CD4-positive, alpha-beta T cell treated with Interleukin-12 subunit alpha and Interleukin-12 subunit beta, for 1 hour (primary cell): Measurements from ENCODE around the gene HIP1R.
"Not testable (repeated sequence)": the region's sequence is repeated elsewhere in the genome, so short reads cannot be mapped to it uniquely, and the experiment has no call there.

Experiments used
- DNase-seq: peaks from one replicate; pipeline ENCODE4 v3.0.0-alpha.2; 2020

Gene HIP1R, protein sequence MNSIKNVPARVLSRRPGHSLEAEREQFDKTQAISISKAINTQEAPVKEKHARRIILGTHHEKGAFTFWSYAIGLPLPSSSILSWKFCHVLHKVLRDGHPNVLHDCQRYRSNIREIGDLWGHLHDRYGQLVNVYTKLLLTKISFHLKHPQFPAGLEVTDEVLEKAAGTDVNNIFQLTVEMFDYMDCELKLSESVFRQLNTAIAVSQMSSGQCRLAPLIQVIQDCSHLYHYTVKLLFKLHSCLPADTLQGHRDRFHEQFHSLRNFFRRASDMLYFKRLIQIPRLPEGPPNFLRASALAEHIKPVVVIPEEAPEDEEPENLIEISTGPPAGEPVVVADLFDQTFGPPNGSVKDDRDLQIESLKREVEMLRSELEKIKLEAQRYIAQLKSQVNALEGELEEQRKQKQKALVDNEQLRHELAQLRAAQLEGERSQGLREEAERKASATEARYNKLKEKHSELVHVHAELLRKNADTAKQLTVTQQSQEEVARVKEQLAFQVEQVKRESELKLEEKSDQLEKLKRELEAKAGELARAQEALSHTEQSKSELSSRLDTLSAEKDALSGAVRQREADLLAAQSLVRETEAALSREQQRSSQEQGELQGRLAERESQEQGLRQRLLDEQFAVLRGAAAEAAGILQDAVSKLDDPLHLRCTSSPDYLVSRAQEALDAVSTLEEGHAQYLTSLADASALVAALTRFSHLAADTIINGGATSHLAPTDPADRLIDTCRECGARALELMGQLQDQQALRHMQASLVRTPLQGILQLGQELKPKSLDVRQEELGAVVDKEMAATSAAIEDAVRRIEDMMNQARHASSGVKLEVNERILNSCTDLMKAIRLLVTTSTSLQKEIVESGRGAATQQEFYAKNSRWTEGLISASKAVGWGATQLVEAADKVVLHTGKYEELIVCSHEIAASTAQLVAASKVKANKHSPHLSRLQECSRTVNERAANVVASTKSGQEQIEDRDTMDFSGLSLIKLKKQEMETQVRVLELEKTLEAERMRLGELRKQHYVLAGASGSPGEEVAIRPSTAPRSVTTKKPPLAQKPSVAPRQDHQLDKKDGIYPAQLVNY

DNA sequence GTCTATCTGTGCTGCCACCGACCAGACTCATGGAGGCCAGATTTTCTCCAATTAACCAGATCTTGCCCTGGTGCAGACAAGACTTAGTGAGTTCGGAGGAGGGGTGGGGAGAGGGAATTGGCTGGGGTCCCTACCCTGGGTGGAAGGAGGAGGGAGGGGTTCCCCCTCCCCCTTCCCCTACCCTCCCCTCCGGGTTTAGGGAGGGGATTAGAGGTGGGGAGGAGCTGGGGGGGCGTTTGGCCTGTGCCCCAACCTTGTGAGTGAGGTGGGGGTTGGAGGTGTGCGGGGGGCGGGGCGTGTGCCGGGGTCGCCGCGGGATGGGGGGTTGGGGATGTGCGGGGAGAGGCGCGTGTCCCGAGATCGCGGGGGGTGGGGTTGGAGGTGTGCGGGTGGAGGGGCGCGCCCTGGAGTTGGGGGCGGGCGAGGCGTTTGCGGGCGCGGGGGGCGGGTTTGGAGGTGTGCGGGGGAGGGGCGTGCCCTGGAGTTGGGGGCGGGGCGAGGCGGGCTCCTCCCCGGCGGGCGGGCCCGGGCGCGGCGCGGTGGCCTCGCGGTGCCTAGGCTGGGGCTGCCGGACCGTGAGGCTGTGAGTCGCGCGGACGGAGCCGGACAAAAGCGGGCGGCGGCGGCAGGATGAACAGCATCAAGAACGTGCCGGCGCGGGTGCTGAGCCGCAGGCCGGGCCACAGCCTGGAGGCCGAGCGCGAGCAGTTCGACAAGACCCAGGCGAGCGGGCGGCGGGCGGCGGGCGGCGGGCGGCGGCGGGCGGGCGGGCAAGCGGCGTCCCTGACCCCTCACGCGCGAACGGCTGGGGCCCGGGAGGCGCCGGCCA, at the start of gene HIP1R:
HIP1R (plus strand) TSS at position 537 of the 829 bp plus-strand sequence; CDS start at position 631, 94 bp downstream.
- peak; percentile 67 for DNase-seq

DNA sequence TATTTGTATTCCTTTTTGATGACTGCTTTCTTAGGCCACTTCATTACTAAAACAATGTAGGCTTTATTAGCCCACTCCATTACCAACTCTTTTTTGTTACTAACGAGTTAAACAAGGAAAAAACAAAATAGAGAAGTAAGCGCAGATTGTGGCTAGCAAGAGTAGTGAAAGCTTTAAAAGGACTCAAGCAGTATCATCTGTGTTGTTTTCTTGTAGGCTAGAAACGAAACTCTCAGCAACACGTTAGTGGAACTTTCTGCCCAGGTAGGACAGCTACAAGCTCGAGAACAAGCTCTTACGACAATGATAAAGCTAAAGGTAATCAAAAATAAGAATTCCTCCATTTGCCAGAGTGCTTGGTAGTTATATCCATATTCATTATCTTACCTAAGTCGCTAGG, 49.8 kb upstream of the HIP1R start:
- DNase-seq, result no peak

DNA sequence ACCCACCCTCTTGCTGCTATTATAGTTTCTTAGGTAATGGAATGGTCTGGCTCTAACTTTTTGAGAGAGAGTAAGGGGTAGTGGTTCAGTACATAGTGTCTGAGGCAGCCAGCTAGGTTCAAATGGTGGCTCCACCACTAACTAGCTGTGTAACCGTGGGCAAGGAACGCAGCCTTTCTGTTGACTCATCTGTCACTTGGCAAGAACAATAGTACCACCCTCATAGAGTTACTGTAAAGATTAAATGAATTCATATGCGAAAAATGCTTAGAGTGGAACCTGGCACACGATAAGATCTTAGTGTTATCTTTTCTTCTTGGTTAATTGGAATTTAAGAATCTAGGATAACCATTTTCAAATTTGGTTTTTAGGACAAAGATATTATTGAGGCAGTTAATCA, 46.9 kb upstream of the HIP1R start:
- DNase-seq, result no peak

DNA sequence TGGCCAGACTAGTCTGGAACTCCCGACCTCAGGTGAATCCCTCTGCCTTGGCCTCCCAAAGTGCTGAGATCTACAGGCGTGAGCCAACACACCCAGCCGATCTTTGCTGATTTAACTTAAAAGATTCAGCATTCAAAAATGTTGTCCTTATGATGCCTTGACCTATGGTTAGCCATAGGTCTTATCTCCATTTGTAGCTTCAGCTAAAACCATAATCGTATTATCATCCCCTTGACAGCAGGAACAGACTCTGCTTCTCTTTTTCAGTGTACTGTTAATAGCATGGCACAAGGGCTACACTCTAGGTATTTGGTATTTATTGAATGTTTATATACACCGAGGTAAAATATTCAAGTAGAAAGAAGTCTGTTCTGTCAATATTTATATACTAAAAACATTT, 45.6 kb upstream of the HIP1R start:
- no peak for DNase-seq

DNA sequence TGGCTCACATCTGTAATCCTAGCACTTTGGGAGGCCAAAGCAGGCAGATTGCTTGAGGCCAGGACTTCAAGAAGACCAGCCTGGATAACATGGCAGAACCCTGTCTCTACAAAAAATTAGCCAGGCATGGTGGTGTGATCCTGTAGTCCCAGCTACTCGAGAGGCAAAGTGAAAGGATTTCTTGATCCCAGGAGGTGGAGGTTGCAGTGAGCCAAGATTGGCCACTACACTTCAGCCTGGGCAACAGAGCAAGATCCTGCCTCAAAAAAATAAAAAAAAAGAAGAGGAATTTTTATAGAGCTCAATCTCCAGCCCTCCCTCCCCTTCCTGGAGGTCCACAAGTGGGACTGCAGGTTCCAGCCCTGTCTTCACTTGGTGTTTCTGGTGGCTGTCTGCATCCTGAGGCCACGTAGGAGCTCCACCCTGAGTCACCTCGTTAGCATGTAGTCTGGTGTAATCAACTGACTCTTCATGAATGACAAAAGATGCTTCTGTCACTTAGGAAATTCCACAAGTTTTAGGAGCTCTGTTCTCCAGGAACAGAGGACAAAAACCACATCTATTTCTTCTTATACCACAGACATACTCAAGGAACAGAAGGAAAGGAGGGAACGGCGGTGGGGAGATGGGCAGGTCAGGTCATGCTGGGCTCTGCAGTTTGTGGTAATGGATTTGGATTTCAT, 44.7 kb upstream of the HIP1R start:
- no peak for DNase-seq

DNA sequence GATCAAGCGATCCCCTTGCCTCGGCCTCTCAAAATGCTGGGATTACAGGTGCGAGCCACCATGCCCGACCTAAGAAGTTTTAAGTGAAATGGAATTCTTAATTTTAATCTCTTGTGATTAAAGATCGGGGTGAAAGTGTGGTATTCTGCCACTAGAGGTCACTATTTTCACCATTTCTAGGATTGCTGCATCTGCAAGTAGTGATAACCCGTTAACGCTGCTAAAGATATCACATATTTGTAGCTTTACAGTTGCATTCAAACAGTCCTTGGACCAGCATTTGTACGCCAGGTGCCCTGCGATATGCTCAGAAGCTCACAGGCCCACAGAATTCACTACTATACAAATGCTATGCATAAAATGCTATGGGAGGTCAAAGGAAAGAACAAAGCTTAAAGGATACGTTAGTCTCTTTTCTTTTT, 41.6 kb upstream of the HIP1R start:
- peak; percentile 69 for DNase-seq

DNA sequence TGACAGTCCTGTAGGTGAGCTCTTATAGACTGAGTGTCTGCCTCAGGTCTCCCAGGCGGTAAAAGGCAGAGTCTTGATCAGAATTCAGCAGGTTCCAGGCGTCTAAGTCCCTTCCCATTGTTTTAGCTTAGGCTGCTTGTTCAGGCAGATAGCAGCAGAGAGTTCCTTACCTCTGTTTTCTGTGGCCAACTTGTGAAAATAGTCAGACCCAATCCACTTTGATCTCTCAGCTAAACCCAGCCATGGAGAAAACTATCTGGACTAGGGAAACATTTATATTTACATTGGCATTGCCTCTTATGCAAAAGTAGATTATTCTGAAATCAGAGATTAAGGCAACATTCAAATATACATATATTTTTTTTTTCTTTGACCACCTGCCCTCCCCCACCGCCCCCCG, 39.5 kb upstream of the HIP1R start:
- DNase-seq, result no peak

DNA sequence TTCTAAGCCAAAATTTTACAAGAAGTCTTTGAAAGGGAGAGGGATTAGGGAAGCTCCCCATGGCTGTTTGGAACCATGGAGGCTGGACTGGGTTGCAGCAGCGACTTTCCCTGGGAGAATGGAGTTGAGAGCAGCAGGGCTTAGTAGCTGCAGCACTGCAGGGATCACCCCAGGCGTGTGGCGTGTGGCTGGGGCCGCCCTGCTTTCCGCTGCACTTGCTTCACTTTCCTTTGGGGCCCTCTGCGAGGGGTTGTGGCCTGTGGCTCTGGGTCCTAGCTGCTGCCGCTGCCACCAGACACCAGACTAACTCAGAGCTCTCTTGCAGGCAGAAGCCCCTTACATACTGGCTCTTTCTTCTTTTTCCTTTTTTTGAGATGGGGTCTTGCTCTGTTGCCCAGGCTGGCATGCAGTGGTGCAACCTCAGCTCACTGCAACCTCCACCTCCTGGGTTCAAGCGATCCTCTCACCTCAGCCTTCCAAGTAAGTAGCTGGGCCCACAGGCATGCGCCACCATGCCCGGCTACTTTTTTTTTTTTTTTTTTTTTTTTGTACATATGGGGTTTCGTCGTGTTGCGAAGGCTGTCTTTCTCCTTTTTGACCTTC, 35.5 kb upstream of the HIP1R start:
- no peak for DNase-seq

DNA sequence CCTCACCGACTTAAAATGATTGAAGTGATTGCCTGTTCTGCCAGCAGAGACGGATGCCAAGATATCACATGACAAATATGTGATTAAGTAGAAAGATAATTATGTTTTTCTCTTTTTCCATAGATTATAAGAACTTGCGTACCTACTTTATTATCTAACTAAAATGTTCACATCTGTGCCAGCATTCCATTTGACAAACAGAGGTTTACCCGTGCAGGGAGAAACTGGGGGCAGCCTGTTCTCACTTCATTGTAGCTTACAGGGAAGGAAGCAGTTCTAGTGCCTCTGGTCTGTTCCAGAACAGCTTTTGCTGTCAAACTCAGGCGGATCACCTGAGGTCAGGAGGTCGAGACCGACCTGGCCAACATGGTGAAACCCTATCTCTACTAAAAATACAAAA, 31.3 kb upstream of the HIP1R start:
- DNase-seq, result no peak

DNA sequence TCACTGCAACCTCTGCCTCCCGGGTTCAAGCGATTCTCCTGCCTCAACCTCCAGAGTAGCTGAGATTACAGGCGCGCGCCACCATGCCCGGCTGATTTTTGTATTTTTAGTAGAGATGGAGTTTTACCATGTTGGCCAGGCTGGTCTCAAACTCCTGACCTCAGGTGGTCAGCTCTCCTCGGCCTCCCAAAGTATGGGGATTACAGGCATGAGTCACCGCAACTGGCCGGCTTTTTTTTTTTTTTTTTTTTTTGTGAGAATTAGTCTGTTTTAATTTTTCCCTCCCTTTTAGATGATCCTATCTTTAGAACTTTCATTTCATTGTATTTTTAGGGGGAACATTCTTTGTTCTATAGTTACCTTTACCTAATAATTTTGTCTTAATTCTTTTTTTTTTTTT, 30.3 kb upstream of the HIP1R start:
- DNase-seq, result not testable (repeated sequence)

DNA sequence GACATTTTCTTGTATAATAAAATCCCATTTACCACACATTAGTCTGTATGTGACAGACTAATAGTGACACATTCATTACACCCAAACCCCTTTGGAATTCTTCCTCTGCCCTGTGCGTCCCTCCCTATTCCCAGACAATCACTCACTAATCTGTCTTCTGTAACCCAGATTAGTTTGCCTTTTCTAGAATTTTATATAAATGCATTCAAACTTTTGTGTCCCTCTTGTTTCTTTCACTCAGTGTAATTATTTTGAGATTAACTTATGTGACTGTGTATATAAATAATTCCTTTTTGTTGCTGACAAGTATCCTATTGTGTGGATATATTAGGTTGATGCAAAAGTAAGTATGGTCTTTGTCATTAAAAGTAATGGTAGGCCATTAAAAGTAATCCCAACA, 27.6 kb upstream of the HIP1R start:
- no peak for DNase-seq

DNA sequence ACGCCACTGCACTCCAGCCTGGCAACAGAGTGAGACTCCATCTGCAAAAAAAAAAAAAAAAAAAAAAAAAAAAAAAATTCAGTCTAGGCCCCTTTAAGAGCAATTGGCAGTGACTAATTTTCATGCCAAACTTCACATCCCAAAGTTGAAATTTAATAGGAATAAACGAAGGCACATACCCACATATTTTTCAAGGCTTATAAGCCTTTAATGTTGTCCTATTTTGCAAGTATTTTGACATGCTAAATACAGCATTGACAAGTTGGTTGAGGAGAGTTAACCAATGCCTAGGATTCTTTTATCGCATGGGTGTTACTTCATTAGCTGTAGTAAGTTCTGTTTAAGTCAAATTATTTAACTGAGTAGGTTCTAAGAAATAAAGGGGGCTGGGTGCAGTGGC, 23.5 kb upstream of the HIP1R start:
- DNase-seq, result no peak

DNA sequence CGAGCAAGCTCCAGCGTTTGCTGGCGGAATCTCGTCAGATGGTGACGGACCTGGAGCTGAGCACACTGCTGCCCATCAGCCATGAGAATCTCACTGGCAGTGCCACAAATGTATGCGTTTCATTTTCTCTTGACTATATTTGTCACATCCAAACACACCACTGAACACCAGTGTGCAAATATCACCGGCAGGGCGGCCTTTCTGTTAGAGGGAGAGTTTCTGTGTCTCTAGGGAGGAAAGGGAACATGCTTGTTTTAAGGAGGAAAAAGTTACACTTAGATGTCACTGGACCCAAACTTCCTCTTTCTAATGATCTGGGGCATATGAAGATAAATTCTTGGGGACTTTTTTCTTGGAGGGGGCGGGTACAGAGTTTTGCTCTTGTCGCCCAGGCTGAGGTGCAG, 21.9 kb upstream of the HIP1R start:
- no peak for DNase-seq

DNA sequence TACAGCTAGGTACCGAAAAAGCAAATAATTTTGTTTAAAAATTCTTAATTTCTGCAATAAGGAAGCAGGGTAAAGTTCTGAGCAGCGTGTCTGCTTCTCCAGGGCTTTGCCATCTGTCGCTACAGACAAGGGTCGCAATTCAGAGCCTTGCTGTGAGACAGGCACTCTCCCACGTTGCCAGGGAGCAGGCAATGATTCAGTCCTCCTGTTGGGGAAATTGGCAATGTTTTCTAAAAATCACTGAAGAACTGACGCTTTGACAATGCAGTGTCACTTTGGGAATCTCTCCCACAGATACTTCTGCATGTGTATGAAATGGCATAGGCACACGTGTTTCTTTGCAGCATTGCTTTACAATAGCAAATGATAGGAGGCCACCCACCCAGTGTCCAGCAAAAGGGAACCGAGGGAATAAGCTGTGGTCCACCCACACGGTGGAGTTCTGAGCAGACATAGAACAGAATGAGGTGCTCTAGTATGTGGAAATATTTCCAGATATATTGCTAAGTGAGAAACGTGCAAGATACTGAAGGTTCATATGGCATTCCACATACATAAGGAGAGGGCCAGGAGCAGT, 16.0 kb upstream of the HIP1R start:
- DNase-seq, result no peak

DNA sequence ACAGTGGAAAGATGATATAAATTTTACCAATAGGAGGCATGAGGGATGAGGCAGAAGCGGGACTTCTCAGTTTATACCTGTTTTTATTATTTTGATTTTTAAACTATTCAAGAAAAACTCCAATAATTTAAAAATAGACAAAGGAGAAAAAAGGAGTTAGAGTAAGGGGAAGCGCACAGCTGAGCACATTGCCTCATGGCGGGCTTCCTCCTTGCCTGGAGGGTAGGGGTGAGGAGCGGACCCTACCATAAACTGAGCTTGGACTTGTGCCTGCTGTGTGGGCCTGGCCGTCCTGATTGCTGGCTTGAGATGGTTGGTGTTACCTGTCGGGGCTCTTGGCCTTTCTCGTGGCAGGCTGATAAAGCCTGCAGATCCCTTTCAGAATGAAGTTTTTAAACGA, 15.1 kb upstream of the HIP1R start:
- no peak for DNase-seq

DNA sequence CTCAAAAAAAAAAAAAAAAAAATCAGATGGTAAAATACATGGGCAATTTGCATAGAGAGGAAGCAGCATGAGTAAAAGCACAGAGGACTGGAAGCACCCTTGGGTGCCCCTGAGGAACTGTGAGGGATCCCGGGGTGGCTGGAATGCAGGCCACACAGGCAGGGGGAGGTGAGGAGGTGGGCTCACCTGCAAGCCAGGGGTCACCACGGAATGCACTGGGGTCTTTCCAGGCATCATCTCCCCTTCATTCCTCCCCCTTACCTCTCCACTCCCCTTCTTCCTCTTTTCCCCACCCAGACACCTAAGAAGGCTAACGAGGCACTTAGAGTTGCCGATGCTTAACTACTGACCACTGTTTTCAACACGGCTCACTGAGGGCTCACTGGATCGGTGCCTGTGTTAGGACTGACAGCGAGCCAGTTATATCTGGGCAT, 14.4 kb upstream of the HIP1R start:
- DNase-seq, result no peak

DNA sequence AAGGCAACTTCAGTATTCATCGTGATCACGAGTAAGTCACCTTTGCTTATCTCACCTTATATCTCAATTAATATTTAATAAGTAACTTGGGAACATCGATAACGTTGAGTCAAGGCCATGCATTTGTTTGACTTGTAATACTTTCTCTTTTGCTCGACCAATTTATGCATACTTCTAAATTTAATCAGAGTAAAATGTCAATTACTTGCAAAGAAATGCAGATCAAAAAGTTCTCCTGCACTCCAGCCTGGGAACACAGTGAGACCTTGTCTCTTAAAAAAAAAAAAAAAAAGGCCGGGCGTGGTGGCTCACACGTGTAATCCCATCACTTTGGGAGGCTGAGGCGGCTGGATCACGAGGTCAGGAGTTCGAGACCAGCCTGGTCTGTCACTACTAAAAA, 11.8 kb upstream of the HIP1R start:
- DNase-seq, result no peak

DNA sequence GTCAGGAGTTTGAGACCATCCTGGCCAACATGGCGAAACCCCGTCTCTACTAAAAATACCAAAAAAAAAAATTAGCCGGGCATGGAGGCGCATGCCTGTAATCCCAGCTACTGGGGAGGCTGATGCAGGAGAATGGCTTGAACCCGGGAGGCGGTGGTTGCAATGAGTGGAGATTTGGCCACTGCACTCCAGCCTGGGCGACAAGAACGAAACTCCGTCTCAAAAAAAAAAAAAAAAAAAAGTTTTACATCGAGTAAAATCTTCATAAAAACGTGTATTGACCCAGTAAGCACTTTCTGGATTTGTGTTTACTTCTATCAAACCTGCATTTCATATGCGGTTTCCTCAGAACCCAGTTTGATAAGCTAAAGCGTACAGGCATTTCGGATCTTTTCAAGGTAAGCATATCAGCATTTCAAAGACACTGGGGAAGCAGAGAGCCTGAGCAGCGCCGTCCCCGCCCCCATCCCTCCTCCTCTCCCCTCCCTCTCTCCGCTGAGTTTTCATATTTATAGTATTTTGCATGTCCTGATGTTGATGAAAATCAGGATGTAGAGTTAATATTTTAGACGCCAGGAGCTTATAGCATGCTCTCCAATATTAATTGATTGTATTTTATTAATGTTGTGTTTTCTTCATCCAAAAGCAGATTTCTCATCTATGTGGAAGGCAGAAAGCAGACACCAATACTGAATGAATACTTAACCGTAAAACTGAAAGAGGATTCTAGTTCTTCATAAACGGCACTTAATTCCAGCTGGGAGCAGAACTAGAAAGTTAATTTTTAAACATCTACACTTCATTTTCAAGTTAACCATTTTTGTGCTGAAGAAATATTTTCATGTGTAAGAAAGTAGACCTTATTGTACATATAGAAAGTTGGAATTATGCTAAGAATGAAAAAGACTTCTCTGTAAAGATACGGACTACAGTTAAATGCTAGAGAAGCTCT, 9.2 kb upstream of the HIP1R start:
- no peak for DNase-seq

DNA sequence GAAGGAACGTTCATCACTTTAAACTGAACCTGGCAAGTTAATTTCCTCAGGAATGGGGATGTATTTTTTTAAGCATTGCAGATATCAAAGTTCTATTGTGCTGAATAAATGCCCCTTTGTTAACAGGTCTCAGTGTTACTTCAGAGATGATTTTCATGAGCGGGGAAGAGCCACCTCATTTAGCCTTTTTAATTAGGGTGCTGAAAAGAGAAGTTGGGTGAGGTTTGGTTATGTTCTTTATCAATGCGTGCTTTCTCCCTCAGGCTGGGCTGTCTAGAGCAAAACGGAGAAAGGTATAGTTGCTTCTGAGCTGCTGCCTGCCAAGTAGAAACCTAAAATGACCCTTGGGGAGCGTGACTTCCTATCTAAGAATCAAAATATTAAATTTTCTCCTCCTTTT, 8.0 kb upstream of the HIP1R start:
- DNase-seq, result no peak
